GM23338 (cell line): Measurements from ENCODE around the gene ART3. TPM values are rescaled to one million over a fixed set of nuclear protein-coding genes. Genes with fewer than 3 reads are reported as not detected.

Experiments used
- ATAC-seq: fragments of 200-7000 bp; cut with Tn5 transposase; 3 replicates; pipeline ENCODE4 v1.9.1; 2020
- DNase-seq: peaks from one replicate; pipeline ENCODE4 v3.0.0-alpha.2; 2015; ENCODE audit warnings: low spot score
- H2AFZ ChIP-seq: fragments of 200-600 bp; sonication (generic); 2 replicates; pipeline ENCODE4 v1.8.0; 2016; ENCODE audit warnings: antibody characterized with exemption, mild to moderate bottlenecking, moderate library complexity
- H3F3A ChIP-seq: fragments of 200-600 bp; sonication (generic); replicated peaks from 2 replicates; pipeline ENCODE4 v1.8.0; 2017; ENCODE audit warnings: antibody characterized with exemption, mixed run types, low read depth
- H3K27ac ChIP-seq: fragments of 200-600 bp; sonication (generic); 2 replicates; pipeline ENCODE4 v1.6.1; 2016; ENCODE audit warnings: low read depth
- H3K27me3 ChIP-seq: fragments of 200-600 bp; sonication (generic); 2 replicates; pipeline ENCODE4 v1.8.0; 2016; ENCODE audit warnings: mild to moderate bottlenecking, mixed run types, moderate library complexity; ENCODE audit not compliant: insufficient read depth
- H3K36me3 ChIP-seq: fragments of 200-600 bp; sonication (generic); 2 replicates; pipeline ENCODE4 v1.8.0; 2016; ENCODE audit warnings: mild to moderate bottlenecking; ENCODE audit not compliant: insufficient read depth
- H3K4me1 ChIP-seq: fragments of 200-600 bp; sonication (generic); 2 replicates; pipeline ENCODE4 v1.8.0; 2016; ENCODE audit warnings: mild to moderate bottlenecking, moderate library complexity; ENCODE audit not compliant: insufficient read depth
- H3K4me2 ChIP-seq: fragments of 200-600 bp; sonication (generic); 2 replicates; pipeline ENCODE4 v1.7.1; 2017; ENCODE audit warnings: mixed run types
- H3K4me3 ChIP-seq: fragments of 200-600 bp; sonication (generic); 2 replicates; pipeline ENCODE4 v1.6.1; 2016; ENCODE audit warnings: mixed run types
- H3K79me2 ChIP-seq: fragments of 200-600 bp; sonication (generic); replicated peaks from 2 replicates; pipeline ENCODE4 v1.8.0; 2017; ENCODE audit warnings: mild to moderate bottlenecking; ENCODE audit not compliant: insufficient read depth
- H3K9me2 ChIP-seq: fragments of 200-600 bp; sonication (generic); 2 replicates; pipeline ENCODE4 v1.8.0; 2017; ENCODE audit not compliant: insufficient read depth
- H4K20me1 ChIP-seq: fragments of 200-600 bp; sonication (generic); replicated peaks from 2 replicates; pipeline ENCODE4 v1.8.0; 2017; ENCODE audit warnings: mild to moderate bottlenecking; ENCODE audit not compliant: insufficient read depth
- H3K27ac Mint-ChIP-seq: 2 replicates; pipeline ENCODE4 v1.8.0; 2020; ENCODE audit warnings: inconsistent platforms, mild to moderate bottlenecking, moderate library complexity, mixed read lengths
- H3K27me3 Mint-ChIP-seq: 3 replicates; pipeline ENCODE4 v1.8.0; 2022; ENCODE audit warnings: low read depth, mild to moderate bottlenecking, moderate library complexity, mixed read lengths, inconsistent platforms; ENCODE audit not compliant: insufficient read depth, poor library complexity
- H3K36me3 Mint-ChIP-seq: 3 replicates; pipeline ENCODE4 v1.8.0; 2021; ENCODE audit warnings: low read depth, mild to moderate bottlenecking, inconsistent platforms, moderate library complexity, mixed read lengths
- H3K4me1 Mint-ChIP-seq: 3 replicates; pipeline ENCODE4 v1.8.0; 2020; ENCODE audit warnings: mild to moderate bottlenecking, inconsistent platforms, mixed read lengths
- H3K4me3 Mint-ChIP-seq: 3 replicates; pipeline ENCODE4 v1.8.0; 2021; ENCODE audit warnings: moderate library complexity, mild to moderate bottlenecking, inconsistent platforms, mixed read lengths
- H3K9me3 Mint-ChIP-seq: 3 replicates; pipeline ENCODE4 v1.8.0; 2020; ENCODE audit warnings: moderate library complexity, mild to moderate bottlenecking, inconsistent platforms, mixed read lengths
- CTCF ChIP-seq, 2 experiments: fragments of 200-600 bp in 1 of 2; sonication (generic) in 1 of 2; conservative IDR thresholded peaks; 2 replicates each; pipeline versions ENCODE4 v1.5.1 to v1.6.1; 2016 to 2017; ENCODE audit warnings: antibody characterized with exemption in 2 of 2, low read depth in 2 of 2, mild to moderate bottlenecking in 2 of 2, moderate library complexity in 1 of 2
- EZH2 ChIP-seq: fragments of 200-600 bp; sonication (generic); IDR thresholded peaks from one replicate; pipeline ENCODE4 v1.8.0; 2017; ENCODE audit warnings: antibody characterized with exemption, mild to moderate bottlenecking, low read depth; ENCODE audit not compliant: unreplicated experiment
- EZH2phosphoT487 ChIP-seq: fragments of 200-600 bp; sonication (generic); IDR thresholded peaks from one replicate; pipeline ENCODE4 v1.8.1; 2018; ENCODE audit warnings: antibody characterized with exemption; ENCODE audit not compliant: unreplicated experiment
- NANOG ChIP-seq: IDR thresholded peaks from 2 replicates; pipeline ENCODE4 v1.6.1; 2016; ENCODE audit warnings: antibody characterized with exemption, borderline replicate concordance
- POLR2AphosphoS5 ChIP-seq: IDR thresholded peaks from 2 replicates; pipeline ENCODE4 v1.6.1; 2016; ENCODE audit warnings: antibody characterized with exemption, low read depth
- REST ChIP-seq: IDR thresholded peaks from one replicate; pipeline ENCODE4 v1.6.1; 2018; ENCODE audit warnings: antibody characterized with exemption; ENCODE audit not compliant: unreplicated experiment
- STAT1 ChIP-seq: IDR thresholded peaks from one replicate; pipeline ENCODE4 v1.6.1; 2016; ENCODE audit warnings: antibody characterized with exemption; ENCODE audit not compliant: unreplicated experiment
- ZNF462 ChIP-seq: fragments of 250-450 bp; sonication (Bioruptor Pico); IDR thresholded peaks from 2 replicates; pipeline ENCODE4 v1.5.0; 2020; ENCODE audit warnings: mild to moderate bottlenecking, moderate library complexity
- polyA plus RNA-seq: library from polyadenylated mRNA; unstranded; fragments of >200 nt; fragmentation: Nextera tagmentation; extraction: Ambion mirVana; gene quantifications from 2 replicates; pipeline ENCODE4 v1.2.1, GENCODE V29; 2016
- total RNA-seq: library from RNA; depleted of rRNA; stranded (reverse); fragments of >200 nt; shearing (Covaris generic); gene quantifications from 2 replicates; pipeline ENCODE4 v1.2.3, GENCODE V29; 2014
- TF ChIP-seq, protein P1 (sequence below): IDR thresholded peaks from 2 replicates; pipeline ENCODE4 v1.6.1; 2016; ENCODE audit warnings: antibody characterized with exemption

ART3 gene
- total and polyA plus RNA-seq, 2 experiments from 2014 or later = 0.87 to 1.7 TPM

- TF ChIP-seq NANOG = no peak
- Mint-ChIP-seq H3K27me3 (peaks cover 3% of the 10 kb centered on the region), H3K9me3 (peaks cover 3% of the 10 kb centered on the region; the same call in 2 of the 3 replicates), H3K4me1 (peaks cover 8% of the 10 kb centered on the region), H3K27ac (no peak overlapping the region), H3K4me3 (no peak overlapping the region), H3K36me3 (peaks cover 9% of the 10 kb centered on the region; the same call in 1 of the 3 replicates)
- H3K79me2 ChIP-seq = no peaks in the 10 kb centered on the region
- H4K20me1 ChIP-seq = no peaks in the 10 kb centered on the region
- H3K4me3 ChIP-seq = no peak overlapping the region
- DNase-seq (no peak), ATAC-seq (no peak)
- no peak overlapping the region for H3K27ac ChIP-seq
- H3K4me2 ChIP-seq = no peak overlapping the region
- H2AFZ ChIP-seq = no peak overlapping the region
- H3K4me1 ChIP-seq = no peaks in the 10 kb centered on the region
- H3K36me3 ChIP-seq = no peaks in the 10 kb centered on the region; the same call in 1 of the 2 replicates
- no peaks in the 10 kb centered on the region for H3K27me3 ChIP-seq
- no peaks in the 10 kb centered on the region for H3K9me2 ChIP-seq
- no peaks in the 10 kb centered on the region for H3F3A ChIP-seq
These were observed 81.5 kb downstream of the ART3 start for GRCh38 chr4:76155979-76156378.

DNA sequence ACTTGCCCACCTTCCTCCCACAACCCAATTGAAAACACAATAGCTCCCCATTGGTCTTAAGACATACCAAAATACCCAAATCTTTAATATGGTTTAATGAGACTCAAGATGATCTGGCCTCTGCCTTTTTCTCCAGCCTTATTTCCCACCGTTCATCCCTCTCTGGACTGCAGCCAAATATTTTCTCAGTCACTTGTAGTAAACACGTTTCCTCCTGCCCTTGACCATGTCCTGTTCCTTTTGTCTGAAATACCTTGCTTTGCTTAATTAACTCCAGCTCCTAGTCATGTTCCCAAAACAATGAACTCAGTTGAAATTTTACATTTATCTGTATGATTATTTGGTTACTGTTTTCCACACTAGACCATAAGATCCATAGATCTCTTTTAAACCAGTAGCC is 82.1 kb downstream of the ART3 start:
- H3K27me3 Mint-ChIP-seq = peaks cover 3% of the 10 kb centered on the region
- Histone ChIP-seq H3K4me1 (no peaks in the 10 kb centered on the region), H3K4me3 (no peak overlapping the region), H3K9me2 (no peaks in the 10 kb centered on the region), H3K27ac (no peak overlapping the region), H3F3A (no peaks in the 10 kb centered on the region), H3K4me2 (no peak overlapping the region), H4K20me1 (no peaks in the 10 kb centered on the region), H3K79me2 (no peaks in the 10 kb centered on the region), H3K27me3 (no peaks in the 10 kb centered on the region), H2AFZ (no peak overlapping the region), H3K36me3 (no peaks in the 10 kb centered on the region; the same call in 1 of the 2 replicates)
- DNase-seq (no peak), ATAC-seq (no peak)
- H3K4me3 Mint-ChIP-seq = no peak overlapping the region
- no peak overlapping the region for H3K27ac Mint-ChIP-seq
- H3K36me3 Mint-ChIP-seq = peaks cover 16% of the 10 kb centered on the region; the same call in 2 of the 3 replicates
- peaks cover 8% of the 10 kb centered on the region for H3K4me1 Mint-ChIP-seq
- peaks cover 3% of the 10 kb centered on the region; the same call in 2 of the 3 replicates for H3K9me3 Mint-ChIP-seq
- no peak for TF ChIP-seq POLR2AphosphoS5
- TF ChIP-seq EZH2 = no peak
- TF ChIP-seq ZNF462 (CRISPR knock-in tag) = no peak
- TF ChIP-seq NANOG = no peak
- TF ChIP-seq CTCF (conservative IDR thresholded peaks at IDR 0.05; ENCODE audit: low read depth in 2 of 2) = no peak
- no peak for TF ChIP-seq EZH2phosphoT487
- TF ChIP-seq, protein P1, sequence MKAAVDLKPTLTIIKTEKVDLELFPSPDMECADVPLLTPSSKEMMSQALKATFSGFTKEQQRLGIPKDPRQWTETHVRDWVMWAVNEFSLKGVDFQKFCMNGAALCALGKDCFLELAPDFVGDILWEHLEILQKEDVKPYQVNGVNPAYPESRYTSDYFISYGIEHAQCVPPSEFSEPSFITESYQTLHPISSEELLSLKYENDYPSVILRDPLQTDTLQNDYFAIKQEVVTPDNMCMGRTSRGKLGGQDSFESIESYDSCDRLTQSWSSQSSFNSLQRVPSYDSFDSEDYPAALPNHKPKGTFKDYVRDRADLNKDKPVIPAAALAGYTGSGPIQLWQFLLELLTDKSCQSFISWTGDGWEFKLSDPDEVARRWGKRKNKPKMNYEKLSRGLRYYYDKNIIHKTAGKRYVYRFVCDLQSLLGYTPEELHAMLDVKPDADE = no peak
- TF ChIP-seq STAT1 = no peak
- no peak for TF ChIP-seq REST
